ENCODE data around the gene IRF2BPL.

DNA sequence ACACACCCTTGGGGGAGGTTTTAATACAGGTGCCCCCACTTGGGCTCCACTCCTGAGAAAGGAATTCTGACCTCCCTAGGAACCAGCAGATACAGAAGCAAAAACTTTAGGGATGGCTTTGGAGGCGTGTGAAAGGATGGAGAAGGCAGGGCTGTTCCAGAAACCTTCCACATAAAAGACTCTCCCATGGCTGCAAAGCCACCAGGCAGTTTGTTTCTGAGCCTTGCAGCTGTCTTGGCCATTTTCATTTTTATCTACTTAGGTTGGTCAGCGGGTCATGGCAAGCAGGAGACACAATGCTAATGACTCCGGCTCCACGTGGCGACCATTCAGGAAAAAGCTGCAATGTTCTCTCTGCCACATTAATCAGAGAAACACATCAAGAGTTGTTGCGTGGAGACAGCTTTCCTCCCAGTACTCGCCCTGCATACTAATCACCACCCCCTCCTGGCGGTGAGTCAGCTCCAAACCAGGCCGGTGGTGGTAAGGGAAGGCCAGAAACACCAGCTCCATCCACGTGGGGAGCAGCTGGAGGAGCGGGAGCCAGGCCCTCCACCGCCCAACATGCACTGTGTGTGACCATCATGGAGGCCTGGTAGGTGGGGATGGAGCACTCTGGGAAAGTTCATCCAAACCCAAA lies 30.9 kb upstream of the IRF2BPL start:
- TF ChIP-seq ETV6 (IDR thresholded peaks at IDR 0.05; ENCODE audit: borderline replicate concordance in 1 of 2, low read depth in 2 of 2, low read length in 1 of 2) (no peak), ETV6 (CRISPR knock-in tag; IDR thresholded peaks at IDR 0.05; ENCODE audit: borderline replicate concordance) (no peak), CTCF (IDR thresholded peaks at IDR 0.05 in 2 of 3, conservative IDR thresholded peaks at IDR 0.05 in 1 of 3; ENCODE audit: insufficient read depth in 2 of 3, low read depth in 1 of 3, low read length in 3 of 3) (peak; percentile 56 to 67 (median 61); a peak in 5 of 6 replicates), FOXA1 (IDR thresholded peaks at IDR 0.05; ENCODE audit: borderline replicate concordance) (no peak)

All from K562 (cell line).